Spleen (tissue), 7 donors: Measurements from ENCODE around the gene NOD2.

ENCODE experiments used
- CTCF ChIP-seq, 11 experiments: fragments of 200-600 bp in 7 of 11; fragments of 450-650 bp in 4 of 11; sonication (generic) in 4 of 11; IDR thresholded peaks in 8 of 11; conservative IDR thresholded peaks in 3 of 11; 1 replicate in 7 of 11; 2 replicates in 4 of 11; pipeline versions ENCODE4 v1.4.0 to v1.8.0; 2016 to 2021; ENCODE audit warnings: antibody characterized with exemption in 11 of 11, inconsistent platforms in 4 of 11, mild to moderate bottlenecking in 1 of 11
- POLR2A ChIP-seq, 3 donors: fragments of 450-650 bp; IDR thresholded peaks; one replicate each; pipeline ENCODE4 v1.5.1; 2017; ENCODE audit warnings: antibody characterized with exemption in 3 of 3, mild to moderate bottlenecking in 1 of 3
- POLR2AphosphoS5 ChIP-seq, 3 donors: sonication (generic); formaldehyde crosslinking; IDR thresholded peaks; one replicate each; pipeline ENCODE4 v1.5.1; 2017; ENCODE audit warnings: antibody characterized with exemption in 3 of 3
- donor health status: DM: no; HTN: no; CAD: no; lungs with moderate emphysema.
- donor health status: DM: no; HTN: no; CAD: no.
- donor health status: DM: no; HTN: no; CAD: no.

GRCh38 chr16:50745940-50746339 is 52.5 kb downstream of the NOD2 start:
- TF ChIP-seq POLR2AphosphoS5 (IDR thresholded peaks at IDR 0.05), result no peak
- TF ChIP-seq CTCF (IDR thresholded peaks at IDR 0.05 in 8 of 11, conservative IDR thresholded peaks at IDR 0.05 in 3 of 11), result no peak
- no peak for TF ChIP-seq POLR2A (IDR thresholded peaks at IDR 0.05)
